Right lobe of liver (tissue), 4 donors: ENCODE measurements around the gene MAP3K12.

Experiments used
- POLR2A ChIP-seq: fragments of 450-650 bp; IDR thresholded peaks from one replicate; pipeline ENCODE4 v1.6.1; 2017; ENCODE audit warnings: antibody characterized with exemption, mild to moderate bottlenecking
- TF ChIP-seq, protein P1 (sequence below), 4 donors: fragments of 200-600 bp in 3 of 4; fragments of 450-650 bp in 1 of 4; IDR thresholded peaks; one replicate each; pipeline versions ENCODE4 v1.5.1 to v1.8.0; 2016 to 2022; ENCODE audit warnings: antibody characterized with exemption in 4 of 4, mild to moderate bottlenecking in 2 of 4
- donor health status: DM: no; HTN: no; CAD: no.
- donor health status: DM: no; HTN: no; CAD: no.
- donor health status: DM: no; HTN: yes; CAD: no.

DNA sequence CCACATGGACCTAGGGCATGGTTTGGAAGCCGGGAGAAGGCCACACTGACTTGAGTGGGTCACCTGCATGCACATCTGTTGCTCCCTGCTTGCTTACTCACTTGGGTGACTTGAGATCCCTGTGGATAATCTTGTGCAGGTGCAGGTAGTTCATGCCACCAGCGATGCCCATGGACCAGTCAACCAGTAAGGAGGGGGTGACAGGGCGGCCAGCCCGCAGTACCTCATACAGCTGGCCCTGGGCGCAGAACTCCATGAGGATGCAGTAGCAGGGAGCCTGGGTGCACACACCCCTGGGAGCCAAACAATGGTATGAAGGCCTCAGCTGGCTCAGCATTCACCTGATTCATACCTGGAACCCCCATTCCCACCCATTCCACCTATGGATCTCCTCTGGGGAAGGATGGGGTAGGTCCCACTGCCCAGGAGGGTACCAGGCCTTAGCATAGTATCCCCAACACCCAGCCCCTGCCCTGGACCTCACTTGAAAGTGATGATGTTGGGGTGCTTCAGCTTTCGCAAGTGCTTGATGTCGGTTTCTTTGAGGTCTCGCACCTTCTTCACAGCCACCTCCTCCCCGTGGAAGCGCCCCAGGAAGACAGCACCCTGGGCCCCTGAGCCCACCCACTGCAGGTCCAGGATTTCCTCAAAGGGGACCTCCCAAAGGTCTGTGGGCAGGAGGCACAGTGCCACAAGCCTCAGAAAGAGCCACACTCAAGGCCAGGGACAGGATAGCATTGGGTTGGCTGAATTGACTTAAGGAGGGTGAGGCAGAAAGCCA is 13.1 kb downstream of the MAP3K12 start:
- TF ChIP-seq, protein P1, sequence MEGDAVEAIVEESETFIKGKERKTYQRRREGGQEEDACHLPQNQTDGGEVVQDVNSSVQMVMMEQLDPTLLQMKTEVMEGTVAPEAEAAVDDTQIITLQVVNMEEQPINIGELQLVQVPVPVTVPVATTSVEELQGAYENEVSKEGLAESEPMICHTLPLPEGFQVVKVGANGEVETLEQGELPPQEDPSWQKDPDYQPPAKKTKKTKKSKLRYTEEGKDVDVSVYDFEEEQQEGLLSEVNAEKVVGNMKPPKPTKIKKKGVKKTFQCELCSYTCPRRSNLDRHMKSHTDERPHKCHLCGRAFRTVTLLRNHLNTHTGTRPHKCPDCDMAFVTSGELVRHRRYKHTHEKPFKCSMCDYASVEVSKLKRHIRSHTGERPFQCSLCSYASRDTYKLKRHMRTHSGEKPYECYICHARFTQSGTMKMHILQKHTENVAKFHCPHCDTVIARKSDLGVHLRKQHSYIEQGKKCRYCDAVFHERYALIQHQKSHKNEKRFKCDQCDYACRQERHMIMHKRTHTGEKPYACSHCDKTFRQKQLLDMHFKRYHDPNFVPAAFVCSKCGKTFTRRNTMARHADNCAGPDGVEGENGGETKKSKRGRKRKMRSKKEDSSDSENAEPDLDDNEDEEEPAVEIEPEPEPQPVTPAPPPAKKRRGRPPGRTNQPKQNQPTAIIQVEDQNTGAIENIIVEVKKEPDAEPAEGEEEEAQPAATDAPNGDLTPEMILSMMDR (IDR thresholded peaks at IDR 0.05) = no peak
- TF ChIP-seq POLR2A = no peak
